ENCODE data around the gene TMED10.

Gene TMED10

GRCh38 chr14:75162631-75163030, 13.8 kb downstream of the TMED10 start:
- no peak for DNase-seq

GRCh38 chr14:75158843-75159614, 17.4 kb downstream of the TMED10 start:
- no peak for DNase-seq

GRCh38 chr14:75156901-75157300, 19.5 kb downstream of the TMED10 start:
- DNase-seq: no peak

GRCh38 chr14:75156111-75156510, 20.3 kb downstream of the TMED10 start:
- DNase-seq: no peak

DNA sequence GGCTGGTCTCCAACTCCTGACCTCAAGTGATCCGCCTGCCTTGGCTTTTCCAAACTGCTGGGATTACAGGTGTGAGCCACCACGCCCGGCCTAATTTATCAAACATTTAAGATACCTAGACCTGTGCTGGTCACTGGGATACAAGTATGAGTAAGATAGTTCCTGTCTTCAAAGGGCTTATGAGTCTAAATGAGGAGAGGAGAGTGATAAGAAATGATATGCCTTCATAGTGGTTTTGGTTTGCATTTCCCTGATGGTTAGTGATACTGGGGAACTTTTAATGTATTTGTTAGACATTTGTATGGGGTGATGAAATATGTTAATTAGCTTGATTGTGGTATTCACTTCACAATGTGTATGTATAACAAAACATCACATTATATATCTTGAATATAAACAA, 21.2 kb downstream of the TMED10 start:
- no peak for DNase-seq

DNA sequence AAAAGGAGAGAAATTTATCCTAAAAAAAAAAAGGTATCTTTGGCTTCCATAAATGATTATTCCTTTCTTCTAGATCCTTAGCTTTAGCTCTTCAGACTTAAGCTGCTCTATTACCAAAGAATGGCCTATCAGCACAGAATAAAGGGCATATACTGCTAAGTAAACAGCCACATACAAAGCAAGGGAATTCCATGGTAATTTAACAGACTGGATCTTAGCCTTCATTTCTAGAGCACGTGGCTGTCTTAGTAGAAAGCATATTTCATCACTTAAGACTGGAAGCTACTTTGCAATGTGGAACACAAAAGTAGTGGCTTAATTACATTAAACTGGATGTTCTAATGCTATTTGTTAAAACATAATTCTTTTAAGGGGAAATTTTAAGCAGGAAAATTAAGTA, 23.1 kb downstream of the TMED10 start:
- no peak for DNase-seq

- DNase-seq: no peak
These were observed 24.6 kb downstream of the TMED10 start for GRCh38 chr14:75151851-75152250.

GRCh38 chr14:75150637-75151036, 25.8 kb downstream of the TMED10 start:
- DNase-seq: peak in 2 of 58 donors; percentile 17 to 64

- no peak for DNase-seq
These were observed 26.3 kb downstream of the TMED10 start for GRCh38 chr14:75150150-75150549.

GRCh38 chr14:75147423-75148071, 28.9 kb downstream of the TMED10 start:
- peak in 57 of 58 donors; percentile 24 to 97 (median 81) for DNase-seq

DNA sequence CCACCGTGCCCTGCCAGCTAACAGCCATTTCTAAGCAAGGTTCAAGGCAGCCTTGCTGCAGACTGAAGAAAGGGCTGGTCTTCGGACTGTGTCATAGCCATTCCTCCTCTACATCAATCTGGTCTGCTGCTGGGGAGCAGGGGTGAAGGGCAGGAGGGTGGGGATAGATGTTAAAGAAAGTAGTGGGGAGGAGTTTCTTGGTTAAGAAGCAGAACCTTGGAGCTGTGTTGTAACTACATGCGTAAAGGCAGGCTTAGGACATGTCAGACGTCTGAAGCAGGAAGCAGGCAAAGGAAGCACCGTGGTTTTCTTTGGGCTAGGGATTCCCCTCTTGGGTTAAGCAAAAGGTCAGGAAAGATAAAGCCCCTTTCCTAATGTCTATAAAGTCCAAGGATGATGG, 31.5 kb downstream of the TMED10 start:
- peak in 5 of 58 donors; percentile 6 to 24 (median 11) for DNase-seq

- DNase-seq: peak in 2 of 58 donors; percentile 15 to 18
These were observed 32.5 kb downstream of the TMED10 start for GRCh38 chr14:75143761-75144527.

DNA sequence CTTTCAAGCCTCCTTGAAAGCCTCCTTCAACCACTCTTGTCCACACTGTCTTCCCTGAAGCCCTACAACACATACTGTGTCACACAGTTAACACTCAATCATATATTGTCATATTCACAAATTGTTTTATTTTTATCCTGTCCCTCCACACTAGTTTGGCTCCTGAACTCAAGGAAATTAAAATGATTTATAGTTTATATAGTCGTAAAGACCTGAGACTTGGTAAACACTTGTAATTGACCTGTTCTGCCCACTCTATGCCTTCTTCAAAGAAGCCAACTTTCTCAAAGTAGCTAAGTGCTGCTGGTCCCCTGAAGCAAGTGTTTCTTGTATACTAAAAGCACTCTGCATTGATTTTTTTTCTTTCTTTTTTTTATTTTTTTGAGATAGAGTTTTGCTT, 33.9 kb downstream of the TMED10 start:
- no peak for DNase-seq

DNA sequence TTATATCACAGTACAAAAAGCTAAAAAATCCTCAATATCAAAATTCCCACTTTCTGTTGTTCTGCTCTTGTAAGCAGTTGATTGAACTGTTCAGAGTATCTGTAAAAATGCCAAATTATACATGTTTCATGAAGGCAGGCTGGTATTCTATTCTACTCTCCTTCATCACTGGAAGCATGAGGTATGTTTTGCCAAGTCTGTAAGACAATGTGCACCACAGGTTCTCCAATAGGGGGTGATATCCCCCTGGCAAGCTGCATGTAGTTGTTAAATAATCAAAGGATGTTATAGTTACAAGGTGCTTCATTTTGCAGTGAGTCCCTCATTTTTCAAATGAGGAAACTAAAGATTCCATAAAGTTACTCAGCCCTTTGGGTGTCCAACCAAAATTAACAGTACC, 34.4 kb downstream of the TMED10 start:
- peak in 1 of 58 donors; percentile 7 for DNase-seq

GRCh38 chr14:75141062-75141461, 35.4 kb downstream of the TMED10 start:
- DNase-seq: no peak

- no peak for DNase-seq
These were observed 35.8 kb downstream of the TMED10 start for GRCh38 chr14:75140620-75141019.

DNA sequence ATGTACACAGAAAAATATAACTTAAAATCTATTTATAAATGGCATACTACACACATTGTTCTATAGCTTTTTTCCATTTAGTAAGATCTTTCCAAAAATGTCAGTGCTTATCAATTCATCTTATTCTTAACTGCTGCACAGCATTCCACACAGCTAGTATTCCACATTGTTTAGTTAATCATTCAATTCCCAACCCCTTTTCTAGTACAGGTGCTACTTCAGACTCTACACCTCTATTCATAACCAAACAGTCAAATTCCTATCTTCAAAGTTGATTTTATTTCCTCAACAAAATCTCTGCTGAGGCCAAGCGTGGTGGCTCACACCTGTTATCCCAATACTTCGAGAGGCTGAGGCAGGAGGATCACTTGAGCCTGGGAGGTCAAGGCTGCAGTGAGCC, 37.2 kb downstream of the TMED10 start:
- no peak for DNase-seq

DNA sequence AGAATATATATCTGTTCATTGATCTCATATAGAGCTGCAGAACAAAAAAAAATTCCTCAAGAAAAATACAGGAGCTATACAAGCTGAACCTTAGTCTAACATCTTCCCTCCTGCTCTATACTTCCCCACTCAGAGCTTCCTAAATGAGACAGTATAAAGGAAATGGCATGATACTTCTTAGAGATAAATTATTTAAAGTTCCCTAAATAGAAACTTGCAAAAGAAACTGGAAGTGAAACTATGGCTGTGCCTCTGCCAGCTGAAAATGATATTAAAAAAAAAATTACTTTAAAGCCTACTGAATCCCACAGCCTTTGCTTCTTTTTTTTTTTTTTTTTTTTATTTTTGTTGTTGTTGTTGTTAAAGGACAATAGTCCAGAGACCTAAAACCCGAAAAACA, 37.9 kb downstream of the TMED10 start:
- DNase-seq: no peak

DNA sequence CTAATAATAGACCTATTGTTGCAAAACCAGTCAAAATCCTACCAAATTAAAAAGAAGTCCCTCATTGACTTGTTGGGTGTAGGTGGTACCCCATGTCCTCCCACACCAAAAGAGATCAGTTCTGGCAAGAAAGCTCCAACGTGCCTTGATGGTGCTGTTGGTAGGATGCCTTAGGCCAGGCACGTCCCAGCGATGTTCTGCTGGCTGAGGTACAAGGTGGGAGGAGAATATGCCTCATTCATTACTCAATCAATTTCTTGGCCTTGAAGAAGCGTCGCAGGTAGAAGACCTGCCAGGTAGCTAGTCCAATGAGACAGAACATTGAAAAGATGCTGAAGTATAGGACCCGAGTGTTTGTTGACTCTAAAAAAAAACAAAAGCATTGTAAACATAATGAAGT, 41.8 kb downstream of the TMED10 start:
- DNase-seq: no peak

- DNase-seq: no peak
These were observed 42.8 kb downstream of the TMED10 start for GRCh38 chr14:75133597-75133996.

GRCh38 chr14:75132382-75133086, 43.9 kb downstream of the TMED10 start:
- peak in 24 of 58 donors; percentile 0 to 77 (median 30) for DNase-seq

DNA sequence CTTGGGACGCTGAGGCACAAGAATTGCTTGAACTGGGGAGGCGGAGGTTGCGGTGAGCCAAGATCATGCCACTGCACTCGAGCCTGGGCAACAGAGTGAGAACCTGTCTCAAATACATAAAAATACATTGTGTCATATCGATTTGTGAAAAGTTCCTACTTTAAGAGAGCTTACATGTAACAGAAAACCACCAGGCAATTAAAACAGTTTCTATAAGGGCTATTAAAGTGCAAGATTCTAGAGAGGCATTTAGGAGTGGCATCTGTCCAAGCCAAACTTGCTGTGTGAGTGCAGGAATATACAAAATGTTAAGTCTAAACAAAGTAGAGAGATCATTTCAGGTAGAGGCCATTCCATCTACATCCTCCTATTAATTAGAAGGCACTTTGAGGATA, 47.8 kb downstream of the TMED10 start:
- DNase-seq: no peak
